Testis (tissue), 2 donors: ENCODE data around the gene TMIE.

ENCODE experiments used
- POLR2A ChIP-seq: fragments of 450-650 bp; IDR thresholded peaks from one replicate; pipeline ENCODE4 v1.6.1; 2017; ENCODE audit warnings: antibody characterized with exemption, mild to moderate bottlenecking, moderate library complexity
- TF ChIP-seq, protein P1 (sequence below), 3 experiments: fragments of 450-650 bp in 2 of 3; fragments of 200-600 bp in 1 of 3; sonication (generic) in 1 of 3; IDR thresholded peaks; one replicate each; pipeline ENCODE4 v1.5.1; 2016 to 2019; ENCODE audit warnings: antibody characterized with exemption in 3 of 3, mild to moderate bottlenecking in 2 of 3, moderate library complexity in 1 of 3

DNA sequence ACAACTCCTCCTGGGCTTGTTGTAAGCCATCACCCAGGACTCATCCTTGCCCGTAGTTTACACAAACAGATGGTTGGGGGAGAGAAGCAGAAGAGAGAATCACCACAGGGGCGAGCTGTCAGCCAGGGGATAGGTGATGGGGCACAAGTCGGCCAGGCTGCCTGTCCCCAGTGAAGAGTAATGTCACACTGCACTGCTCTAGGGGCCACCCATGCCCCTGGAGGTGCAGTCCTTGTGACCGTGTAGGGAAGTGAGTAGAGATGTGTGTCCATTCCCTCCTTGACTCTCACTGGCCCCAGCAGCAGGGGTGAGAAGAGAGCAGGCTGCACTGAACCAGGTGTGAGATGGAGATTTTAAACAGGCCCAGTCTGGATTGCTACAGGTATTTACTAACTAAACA lies 33.6 kb downstream of the TMIE start:
- TF ChIP-seq, protein P1, sequence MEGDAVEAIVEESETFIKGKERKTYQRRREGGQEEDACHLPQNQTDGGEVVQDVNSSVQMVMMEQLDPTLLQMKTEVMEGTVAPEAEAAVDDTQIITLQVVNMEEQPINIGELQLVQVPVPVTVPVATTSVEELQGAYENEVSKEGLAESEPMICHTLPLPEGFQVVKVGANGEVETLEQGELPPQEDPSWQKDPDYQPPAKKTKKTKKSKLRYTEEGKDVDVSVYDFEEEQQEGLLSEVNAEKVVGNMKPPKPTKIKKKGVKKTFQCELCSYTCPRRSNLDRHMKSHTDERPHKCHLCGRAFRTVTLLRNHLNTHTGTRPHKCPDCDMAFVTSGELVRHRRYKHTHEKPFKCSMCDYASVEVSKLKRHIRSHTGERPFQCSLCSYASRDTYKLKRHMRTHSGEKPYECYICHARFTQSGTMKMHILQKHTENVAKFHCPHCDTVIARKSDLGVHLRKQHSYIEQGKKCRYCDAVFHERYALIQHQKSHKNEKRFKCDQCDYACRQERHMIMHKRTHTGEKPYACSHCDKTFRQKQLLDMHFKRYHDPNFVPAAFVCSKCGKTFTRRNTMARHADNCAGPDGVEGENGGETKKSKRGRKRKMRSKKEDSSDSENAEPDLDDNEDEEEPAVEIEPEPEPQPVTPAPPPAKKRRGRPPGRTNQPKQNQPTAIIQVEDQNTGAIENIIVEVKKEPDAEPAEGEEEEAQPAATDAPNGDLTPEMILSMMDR (IDR thresholded peaks at IDR 0.05), result no peak
- no peak for TF ChIP-seq POLR2A
